Esophagus mucosa (tissue), 1 donor: ENCODE measurements around the gene AHCYL2. TPM values are rescaled to one million over a fixed set of nuclear protein-coding genes. Genes with fewer than 3 reads are reported as not detected.
"Not testable (repeated sequence)": the region's sequence is repeated elsewhere in the genome, so short reads cannot be mapped to it uniquely, and the experiment has no call there.

Experiments used
- ATAC-seq: fragments of 200-7000 bp; cut with Tn5 transposase; one replicate; pipeline ENCODE4 v1.9.1; 2020
- total RNA-seq: library from RNA; stranded (reverse); gene quantifications from one replicate; pipeline ENCODE4 v1.2.4, GENCODE V29; 2023
- donor health status: DM: yes; HTN: yes; CAD: no.

Gene AHCYL2
- total RNA-seq, 1 donor from 2014 or later = 25.9 TPM

DNA sequence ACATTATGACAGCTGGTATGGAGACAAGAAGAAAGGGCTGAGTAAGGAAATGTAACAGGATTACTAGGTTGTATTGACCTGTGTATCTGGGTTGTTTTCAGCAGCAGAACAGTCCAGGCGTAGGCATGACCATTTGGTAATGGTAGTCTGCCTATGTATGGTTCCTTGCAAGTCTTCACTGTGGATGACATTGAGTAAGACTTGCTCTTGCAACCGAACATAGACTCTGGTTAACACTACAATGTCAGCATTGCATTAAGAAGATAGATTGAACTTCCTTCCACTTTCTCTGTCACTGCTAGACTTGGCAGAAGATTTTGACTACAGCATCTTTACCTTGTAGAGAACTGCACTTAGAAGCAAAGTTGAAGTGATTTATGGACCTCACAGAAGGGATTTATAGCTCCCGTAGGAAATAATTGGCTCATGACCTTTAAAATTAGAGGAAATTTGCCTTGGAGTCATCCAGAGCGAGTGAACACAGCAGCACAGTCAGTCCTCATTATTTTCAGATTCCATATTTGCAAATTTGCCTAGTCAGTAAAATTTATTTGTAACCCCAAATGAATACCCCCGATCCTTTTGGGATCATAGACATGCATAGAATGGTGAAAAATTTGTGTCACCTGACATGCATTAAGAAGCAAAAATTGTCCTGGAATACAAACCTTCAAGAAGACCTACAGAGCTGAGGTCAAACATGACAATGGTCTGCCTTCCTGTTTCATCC is 129.8 kb downstream of the AHCYL2 start:
- ATAC-seq = no peak

- ATAC-seq = no peak
Measured at GRCh38 chr7:129356176-129356575, 131.3 kb downstream of the AHCYL2 start.

GRCh38 chr7:129359176-129359575 is 134.3 kb downstream of the AHCYL2 start:
- ATAC-seq = no peak

- ATAC-seq = no peak
Measured at GRCh38 chr7:129359638-129360037, 134.8 kb downstream of the AHCYL2 start.

- no peak for ATAC-seq
Measured at GRCh38 chr7:129361771-129362170, 136.9 kb downstream of the AHCYL2 start.

- ATAC-seq = no peak
Measured at GRCh38 chr7:129362496-129362895, 137.7 kb downstream of the AHCYL2 start.

GRCh38 chr7:129367349-129367699 is 142.5 kb downstream of the AHCYL2 start:
- ATAC-seq = no peak

DNA sequence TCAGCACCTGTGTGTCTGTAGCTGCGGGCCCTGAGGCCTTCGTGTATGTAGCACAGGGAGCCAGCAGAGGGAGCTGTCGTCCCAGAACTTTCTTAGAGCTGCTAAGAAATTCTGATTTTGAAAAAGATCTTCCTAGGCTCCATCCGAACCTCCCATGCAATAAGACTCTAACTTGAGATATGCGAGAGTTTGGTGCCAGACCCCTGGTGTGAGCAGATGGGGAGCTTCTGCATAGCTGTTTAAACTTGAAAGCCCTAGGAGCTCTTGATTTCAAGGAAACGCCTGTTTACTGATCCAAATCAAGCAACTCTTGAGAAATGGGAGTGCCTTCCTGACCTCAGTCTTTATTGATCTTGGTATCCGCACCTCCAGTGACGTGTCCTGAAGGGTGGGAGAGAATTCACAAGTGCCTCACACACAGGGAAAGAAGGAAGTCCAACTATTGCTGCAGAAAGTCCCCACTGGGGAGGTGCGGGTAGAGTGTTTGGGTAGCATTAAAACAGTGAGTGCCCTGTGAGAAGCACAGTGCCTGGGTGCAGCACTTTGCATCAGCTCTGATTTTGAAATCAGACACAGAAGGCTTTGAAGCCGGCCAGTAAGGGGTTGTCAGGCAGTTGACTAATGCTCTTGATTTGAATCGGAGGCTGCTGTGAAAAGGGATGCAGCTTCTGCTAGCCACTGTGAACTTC is 143.0 kb downstream of the AHCYL2 start:
- ATAC-seq = peak; percentile 89

DNA sequence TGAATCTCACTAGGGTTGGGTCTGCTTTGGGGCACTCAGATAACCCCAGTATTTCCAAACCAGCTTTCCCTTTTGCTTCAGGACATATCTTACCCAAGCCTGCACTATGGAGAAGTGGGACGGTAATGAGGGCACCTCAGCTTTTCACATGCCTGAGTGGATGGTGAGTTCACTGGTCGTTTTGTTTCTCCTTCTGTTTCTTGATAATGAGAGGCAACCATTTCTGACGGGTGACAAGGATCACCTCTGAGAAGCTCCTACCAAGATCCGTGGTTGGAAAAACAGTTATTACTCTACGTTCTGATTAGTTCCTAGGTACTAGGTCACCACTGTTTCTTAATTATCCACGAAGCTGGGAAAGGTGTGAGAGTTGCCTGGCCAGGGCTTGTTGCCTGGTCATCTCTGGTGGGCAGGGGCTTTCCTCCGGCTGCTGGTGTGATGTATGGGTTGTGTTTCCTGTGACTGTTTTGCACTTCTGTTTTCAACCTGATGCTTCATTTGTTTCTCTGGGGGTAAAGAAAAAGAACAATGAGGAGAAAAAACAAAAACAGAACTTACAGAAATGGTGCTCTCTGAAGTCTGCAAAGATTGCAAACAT is 143.7 kb downstream of the AHCYL2 start:
- ATAC-seq = no peak

DNA sequence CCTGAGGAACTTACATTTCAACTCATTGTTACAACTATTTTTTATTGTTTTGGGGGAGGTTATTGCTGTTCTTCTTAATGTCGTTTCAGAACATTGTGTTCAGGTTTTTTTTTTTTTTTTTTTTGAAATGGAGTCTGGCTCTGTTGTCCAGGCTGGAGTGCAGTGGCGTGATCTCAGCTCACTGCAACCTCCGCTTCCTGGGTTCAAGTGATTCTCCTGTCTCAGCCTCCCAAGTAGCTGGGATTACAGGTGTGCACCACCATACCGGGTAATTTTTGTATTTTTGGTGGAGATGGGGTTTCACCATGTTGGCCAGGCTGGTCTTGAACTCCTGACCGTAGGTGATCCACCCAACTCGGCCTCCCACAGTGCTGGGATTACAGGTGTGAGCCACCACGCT is 144.6 kb downstream of the AHCYL2 start:
- ATAC-seq = not testable (repeated sequence)

DNA sequence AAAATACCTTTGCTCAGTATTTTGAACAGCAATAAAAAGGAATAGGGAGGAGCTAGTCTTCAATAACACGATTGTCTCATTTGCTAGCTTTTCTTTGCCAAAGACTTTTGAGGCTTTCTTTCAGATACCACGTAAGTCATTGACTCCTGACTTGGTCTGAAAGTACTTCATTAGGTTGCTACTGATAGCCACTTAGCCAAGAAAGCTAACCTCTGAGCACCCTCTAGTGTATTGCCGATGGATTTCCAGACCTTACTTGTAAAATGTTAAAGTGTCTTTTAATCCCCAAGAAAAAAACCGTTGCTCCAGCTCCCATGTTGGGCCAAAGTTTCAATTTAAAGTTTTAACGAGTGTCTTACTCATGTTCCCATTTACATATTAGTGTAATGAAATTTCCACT is 146.0 kb downstream of the AHCYL2 start:
- no peak for ATAC-seq

DNA sequence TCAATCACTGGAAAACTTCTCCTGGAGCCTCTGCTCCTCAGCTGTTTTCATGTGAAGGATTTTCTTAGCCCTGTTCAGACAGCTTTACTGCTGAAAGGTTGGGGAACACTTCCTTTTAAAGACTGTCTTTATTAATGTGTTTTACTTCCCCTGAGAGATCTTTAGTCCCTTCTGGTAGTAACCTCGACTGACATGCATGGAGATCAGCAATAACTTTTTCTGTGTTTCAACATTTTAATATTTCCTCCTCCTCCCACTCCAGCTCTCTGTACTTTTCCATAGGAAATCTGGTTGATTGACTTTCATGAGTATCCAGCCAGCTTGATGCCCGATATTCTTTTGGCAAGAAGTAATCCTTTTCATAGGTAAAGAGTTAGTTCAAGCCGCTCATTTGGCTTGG is 146.7 kb downstream of the AHCYL2 start:
- no peak for ATAC-seq

- no peak for ATAC-seq
Measured at GRCh38 chr7:129373651-129374428, 149.0 kb downstream of the AHCYL2 start.

DNA sequence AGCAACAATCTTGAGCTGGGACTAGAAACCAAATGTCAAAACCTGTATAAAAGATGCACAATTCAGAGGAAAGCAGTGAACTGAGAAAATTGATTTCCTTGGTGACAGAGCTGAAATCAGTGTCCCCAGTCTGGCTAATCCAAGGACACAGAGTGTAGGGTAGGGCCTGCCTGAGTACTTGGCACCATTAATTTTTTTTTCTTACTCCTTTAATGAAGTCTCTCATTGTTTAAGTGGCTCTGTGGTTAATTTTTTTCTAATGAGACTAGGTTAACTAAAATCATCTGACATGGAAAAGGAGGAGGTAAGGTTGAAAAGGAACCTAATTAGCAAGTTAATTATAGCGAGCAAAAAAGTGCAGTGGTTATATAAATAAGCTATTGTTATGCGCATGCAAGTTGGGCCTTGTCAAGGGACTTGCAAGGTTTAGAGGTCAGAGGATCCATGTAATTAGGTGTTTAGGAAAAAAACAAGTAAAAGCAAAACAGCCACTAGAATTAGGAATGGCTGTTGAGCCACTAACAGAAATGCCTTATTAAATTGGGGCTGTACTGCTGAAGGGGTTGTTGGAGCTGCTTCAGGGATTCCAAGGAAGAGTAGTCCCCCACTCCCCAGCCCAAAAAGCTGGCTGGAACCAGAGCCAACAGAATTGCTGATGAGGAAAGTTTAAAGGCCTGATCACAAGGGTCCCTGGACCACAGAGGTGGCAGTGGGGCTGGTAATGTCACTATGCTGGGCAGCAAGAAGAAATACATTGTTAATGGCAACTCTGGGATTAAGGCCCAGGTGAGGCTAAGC is 150.5 kb downstream of the AHCYL2 start:
- ATAC-seq = no peak

DNA sequence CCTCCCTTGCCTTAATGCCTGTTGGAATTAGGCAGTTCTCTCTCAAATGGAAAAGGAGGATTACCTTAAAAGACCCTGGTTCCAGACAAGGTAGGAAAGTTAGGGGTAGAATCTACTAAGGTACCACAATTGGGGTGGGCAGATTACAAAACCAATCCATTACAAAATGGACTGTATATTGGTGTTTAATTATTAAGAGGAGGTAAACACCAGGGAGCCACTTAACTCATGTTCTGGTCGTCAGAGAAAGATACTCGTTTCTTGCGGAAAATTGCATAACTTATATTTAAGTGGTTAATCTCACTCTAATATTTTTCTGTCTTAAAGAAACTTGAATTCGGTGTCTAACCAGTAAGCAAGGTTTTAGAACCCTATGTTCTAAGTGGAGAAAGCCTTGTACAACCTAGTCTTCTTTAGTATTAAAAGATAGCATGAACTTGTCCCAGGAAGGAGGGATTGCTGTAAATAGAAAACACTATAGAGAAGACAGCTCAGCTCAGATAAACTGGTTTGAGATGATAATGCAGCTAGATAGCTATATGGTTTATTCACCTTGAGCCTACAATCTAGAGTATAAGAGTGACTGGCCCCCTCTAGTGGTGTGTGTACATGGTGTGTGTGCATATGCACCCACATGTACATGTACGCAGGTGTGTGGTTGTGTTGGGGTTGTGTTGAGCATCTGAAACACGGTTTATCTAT is 151.4 kb downstream of the AHCYL2 start:
- ATAC-seq = peak; percentile 84

GRCh38 chr7:129376778-129377700 is 152.2 kb downstream of the AHCYL2 start:
- peak; percentile 55 for ATAC-seq

DNA sequence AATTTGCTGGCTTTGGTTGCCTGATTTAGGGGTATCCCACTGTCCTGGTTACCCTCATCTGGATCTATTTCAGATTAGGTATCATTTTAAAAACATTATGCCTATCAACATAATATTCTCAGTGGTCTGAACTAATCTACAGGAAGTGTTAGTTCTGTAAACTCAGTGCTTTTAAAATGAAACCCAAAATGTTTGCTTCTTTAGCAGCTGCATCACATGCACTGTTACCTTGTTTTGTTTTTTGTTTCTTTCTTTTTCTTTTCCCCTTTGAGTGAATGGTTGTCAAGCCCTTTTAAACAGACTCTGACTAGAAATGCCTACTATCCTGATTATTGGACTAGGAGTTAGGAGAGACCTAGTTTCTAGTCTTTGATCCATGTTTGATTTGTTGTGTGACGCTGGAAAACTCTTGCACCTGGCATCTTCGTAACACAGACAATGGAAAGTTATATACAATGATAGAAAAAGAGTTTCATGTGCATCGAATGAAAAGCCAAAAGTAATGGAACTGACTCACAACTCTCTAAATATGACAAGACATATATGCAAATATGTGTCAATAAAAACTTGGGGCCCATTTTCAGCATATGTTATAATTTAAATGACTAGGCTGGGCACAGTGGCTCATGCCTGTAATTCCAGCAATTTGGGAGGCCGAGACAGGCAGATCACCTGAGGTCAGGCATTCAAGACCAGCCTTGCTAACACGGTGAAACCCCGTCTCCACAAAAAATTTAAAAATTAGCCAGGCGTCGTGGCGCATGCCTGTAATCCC is 157.1 kb downstream of the AHCYL2 start:
- no peak for ATAC-seq

- no peak for ATAC-seq
Measured at GRCh38 chr7:129383542-129384132, 158.8 kb downstream of the AHCYL2 start.

GRCh38 chr7:129385116-129385515 is 160.3 kb downstream of the AHCYL2 start:
- ATAC-seq = no peak
